Measurements from ENCODE around the gene C4orf36. TPM values are rescaled to one million over a fixed set of nuclear protein-coding genes. Genes with fewer than 3 reads are reported as not detected.

C4orf36 gene
- total and polyA plus RNA-seq, 2 donors (not counting 3 experiments of a cell fraction or from before 2014, with no cell fraction given) = 0.66 TPM; not detected in 1

- Histone ChIP-seq H3K9me3 (replicated peaks; ENCODE audit: control insufficient read depth, insufficient read depth, low read length) (no peaks in the 10 kb centered on the region), H3K27ac (ENCODE audit: insufficient read depth, low read depth, low read length) (no peak overlapping the region), H3K36me3 (ENCODE audit: control insufficient read depth in 2 of 2, extremely low read depth in 1 of 2, insufficient read depth in 2 of 2, low read length in 2 of 2) (no peaks in the 10 kb centered on the region), H3K4me2 (ENCODE audit: insufficient read depth, low read length) (no peak overlapping the region), H3K4me1 (ENCODE audit: control insufficient read depth, extremely low read depth, insufficient read depth, low read length) (no peaks in the 10 kb centered on the region), H3K9ac (replicated peaks; ENCODE audit: extremely low read depth, insufficient read depth, low read length) (no peak overlapping the region), H3K27me3 (ENCODE audit: control insufficient read depth in 2 of 2, insufficient read depth in 2 of 2, low read length in 2 of 2) (no peaks in the 10 kb centered on the region), H3K4me3 (replicated peaks in 1 of 3; ENCODE audit: insufficient read depth in 1 of 3, low read depth in 1 of 3, low read length in 3 of 3) (no peak overlapping the region), H2AFZ (ENCODE audit: low read depth, low read length) (no peak overlapping the region), H3K9me1 (replicated peaks; ENCODE audit: control insufficient read depth, extremely low read depth, insufficient read depth, low read length) (no peaks in the 10 kb centered on the region), H4K20me1 (replicated peaks; ENCODE audit: control insufficient read depth, extremely low read depth, insufficient read depth, low read length) (no peaks in the 10 kb centered on the region), H3K79me2 (ENCODE audit: control insufficient read depth, insufficient read depth, low read length) (no peaks in the 10 kb centered on the region)
- CTCF ChIA-PET = interaction anchor here (0.8 kb wide), 1 partner anchor 15 kb away, joined by 3 read pairs; no protein-coding TSS in a partner anchor
- POLR2A ChIA-PET = no interaction called here
- no peak for TF ChIP-seq GATA2 (IDR thresholded peaks at IDR 0.05; ENCODE audit: insufficient read depth, insufficient read length, low read depth, low read length)
- no peak for TF ChIP-seq JUN (IDR thresholded peaks at IDR 0.05; ENCODE audit: borderline replicate concordance, insufficient read depth, insufficient read length, low read depth)
- TF ChIP-seq, protein P1, sequence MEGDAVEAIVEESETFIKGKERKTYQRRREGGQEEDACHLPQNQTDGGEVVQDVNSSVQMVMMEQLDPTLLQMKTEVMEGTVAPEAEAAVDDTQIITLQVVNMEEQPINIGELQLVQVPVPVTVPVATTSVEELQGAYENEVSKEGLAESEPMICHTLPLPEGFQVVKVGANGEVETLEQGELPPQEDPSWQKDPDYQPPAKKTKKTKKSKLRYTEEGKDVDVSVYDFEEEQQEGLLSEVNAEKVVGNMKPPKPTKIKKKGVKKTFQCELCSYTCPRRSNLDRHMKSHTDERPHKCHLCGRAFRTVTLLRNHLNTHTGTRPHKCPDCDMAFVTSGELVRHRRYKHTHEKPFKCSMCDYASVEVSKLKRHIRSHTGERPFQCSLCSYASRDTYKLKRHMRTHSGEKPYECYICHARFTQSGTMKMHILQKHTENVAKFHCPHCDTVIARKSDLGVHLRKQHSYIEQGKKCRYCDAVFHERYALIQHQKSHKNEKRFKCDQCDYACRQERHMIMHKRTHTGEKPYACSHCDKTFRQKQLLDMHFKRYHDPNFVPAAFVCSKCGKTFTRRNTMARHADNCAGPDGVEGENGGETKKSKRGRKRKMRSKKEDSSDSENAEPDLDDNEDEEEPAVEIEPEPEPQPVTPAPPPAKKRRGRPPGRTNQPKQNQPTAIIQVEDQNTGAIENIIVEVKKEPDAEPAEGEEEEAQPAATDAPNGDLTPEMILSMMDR (IDR thresholded peaks at IDR 0.05; ENCODE audit: extremely low read depth in 1 of 2, insufficient read depth in 1 of 2, low read depth in 1 of 2, low read length in 2 of 2) = no peak
- TF ChIP-seq, protein P2, sequence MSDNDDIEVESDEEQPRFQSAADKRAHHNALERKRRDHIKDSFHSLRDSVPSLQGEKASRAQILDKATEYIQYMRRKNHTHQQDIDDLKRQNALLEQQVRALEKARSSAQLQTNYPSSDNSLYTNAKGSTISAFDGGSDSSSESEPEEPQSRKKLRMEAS (IDR thresholded peaks at IDR 0.05; ENCODE audit: insufficient read depth, insufficient read length) = no peak
- no peak for TF ChIP-seq FOS (IDR thresholded peaks at IDR 0.05; ENCODE audit: borderline replicate concordance, insufficient read depth, low read length)
- TF ChIP-seq EZH2 (IDR thresholded peaks at IDR 0.05; ENCODE audit: borderline replicate concordance, low read depth, low read length, severe bottlenecking) = no peak
- no peak for TF ChIP-seq MYC (IDR thresholded peaks at IDR 0.05; ENCODE audit: low read depth, low read length)
- no peak for TF ChIP-seq POLR2A (IDR thresholded peaks at IDR 0.05; ENCODE audit: low read depth, low read length)
- TF ChIP-seq POLR2AphosphoS5 (IDR thresholded peaks at IDR 0.05; ENCODE audit: insufficient read depth, low read depth, low read length) = no peak
- no peak for FAIRE-seq
- BruUV-seq (replicated peaks) = no TSS peak
- intact Hi-C loops (cut with micrococcal nuclease) (no loop called here), dilution Hi-C loops (cut with MboI; ENCODE audit: extremely low pct_ligation_motif_present, low sequenced_read_pairs) (loop anchor here (25.0 kb wide), 1 partner anchor 195 kb away; no protein-coding TSS in a partner anchor)
- DNase-seq (ENCODE audit: low read depth, low spot score) = no peak
Measured at GRCh38 chr4:86917212-86918039, 25.2 kb upstream of the C4orf36 start.
